Measurements from ENCODE around the gene COL4A6.

DNA sequence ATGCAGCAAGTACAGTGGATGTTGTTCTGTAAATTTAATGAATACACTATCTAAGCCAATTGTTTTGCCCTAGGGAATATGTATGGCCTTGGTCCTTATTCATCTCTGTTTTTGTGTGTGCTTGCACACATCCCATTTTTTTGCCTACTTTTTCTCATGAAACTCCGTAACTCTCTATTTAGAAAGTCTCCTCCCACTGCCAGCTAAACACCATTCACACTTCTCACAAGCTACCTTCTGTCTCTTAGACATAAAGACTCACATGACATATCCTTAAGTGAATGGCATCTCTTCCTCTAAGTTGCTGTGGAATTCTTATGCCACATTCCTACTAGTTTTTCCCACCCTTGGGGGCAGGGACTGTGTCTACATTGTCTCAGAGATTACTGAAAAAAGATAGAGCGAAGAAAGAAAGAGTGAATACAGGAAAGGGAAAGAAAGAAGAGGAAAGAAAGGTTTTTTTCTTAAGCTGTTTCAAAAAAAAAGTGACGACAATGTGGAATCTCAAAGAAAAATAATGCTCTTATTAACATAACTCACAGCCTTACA is 229.1 kb downstream of the COL4A6 start:
- TF ChIP-seq OSR1 (CRISPR knock-in tag; IDR thresholded peaks at IDR 0.05) (no peak), ZFP3 (CRISPR knock-in tag; IDR thresholded peaks at IDR 0.05) (no peak), ARNTL (CRISPR knock-in tag; IDR thresholded peaks at IDR 0.05; ENCODE audit: borderline replicate concordance, low read depth) (no peak), ZFP30 (CRISPR knock-in tag; IDR thresholded peaks at IDR 0.05) (no peak), ZC3H10 (CRISPR knock-in tag; IDR thresholded peaks at IDR 0.05) (no peak)
- TF ChIP-seq, protein P1, sequence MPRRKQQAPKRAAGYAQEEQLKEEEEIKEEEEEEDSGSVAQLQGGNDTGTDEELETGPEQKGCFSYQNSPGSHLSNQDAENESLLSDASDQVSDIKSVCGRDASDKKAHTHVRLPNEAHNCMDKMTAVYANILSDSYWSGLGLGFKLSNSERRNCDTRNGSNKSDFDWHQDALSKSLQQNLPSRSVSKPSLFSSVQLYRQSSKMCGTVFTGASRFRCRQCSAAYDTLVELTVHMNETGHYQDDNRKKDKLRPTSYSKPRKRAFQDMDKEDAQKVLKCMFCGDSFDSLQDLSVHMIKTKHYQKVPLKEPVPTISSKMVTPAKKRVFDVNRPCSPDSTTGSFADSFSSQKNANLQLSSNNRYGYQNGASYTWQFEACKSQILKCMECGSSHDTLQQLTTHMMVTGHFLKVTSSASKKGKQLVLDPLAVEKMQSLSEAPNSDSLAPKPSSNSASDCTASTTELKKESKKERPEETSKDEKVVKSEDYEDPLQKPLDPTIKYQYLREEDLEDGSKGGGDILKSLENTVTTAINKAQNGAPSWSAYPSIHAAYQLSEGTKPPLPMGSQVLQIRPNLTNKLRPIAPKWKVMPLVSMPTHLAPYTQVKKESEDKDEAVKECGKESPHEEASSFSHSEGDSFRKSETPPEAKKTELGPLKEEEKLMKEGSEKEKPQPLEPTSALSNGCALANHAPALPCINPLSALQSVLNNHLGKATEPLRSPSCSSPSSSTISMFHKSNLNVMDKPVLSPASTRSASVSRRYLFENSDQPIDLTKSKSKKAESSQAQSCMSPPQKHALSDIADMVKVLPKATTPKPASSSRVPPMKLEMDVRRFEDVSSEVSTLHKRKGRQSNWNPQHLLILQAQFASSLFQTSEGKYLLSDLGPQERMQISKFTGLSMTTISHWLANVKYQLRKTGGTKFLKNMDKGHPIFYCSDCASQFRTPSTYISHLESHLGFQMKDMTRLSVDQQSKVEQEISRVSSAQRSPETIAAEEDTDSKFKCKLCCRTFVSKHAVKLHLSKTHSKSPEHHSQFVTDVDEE (CRISPR knock-in tag; IDR thresholded peaks at IDR 0.05), result no peak
- TF ChIP-seq, protein P2, sequence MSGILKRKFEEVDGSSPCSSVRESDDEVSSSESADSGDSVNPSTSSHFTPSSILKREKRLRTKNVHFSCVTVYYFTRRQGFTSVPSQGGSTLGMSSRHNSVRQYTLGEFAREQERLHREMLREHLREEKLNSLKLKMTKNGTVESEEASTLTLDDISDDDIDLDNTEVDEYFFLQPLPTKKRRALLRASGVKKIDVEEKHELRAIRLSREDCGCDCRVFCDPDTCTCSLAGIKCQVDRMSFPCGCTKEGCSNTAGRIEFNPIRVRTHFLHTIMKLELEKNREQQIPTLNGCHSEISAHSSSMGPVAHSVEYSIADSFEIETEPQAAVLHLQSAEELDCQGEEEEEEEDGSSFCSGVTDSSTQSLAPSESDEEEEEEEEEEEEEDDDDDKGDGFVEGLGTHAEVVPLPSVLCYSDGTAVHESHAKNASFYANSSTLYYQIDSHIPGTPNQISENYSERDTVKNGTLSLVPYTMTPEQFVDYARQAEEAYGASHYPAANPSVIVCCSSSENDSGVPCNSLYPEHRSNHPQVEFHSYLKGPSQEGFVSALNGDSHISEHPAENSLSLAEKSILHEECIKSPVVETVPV (CRISPR knock-in tag; IDR thresholded peaks at IDR 0.05), result no peak
- TF ChIP-seq, protein P3, sequence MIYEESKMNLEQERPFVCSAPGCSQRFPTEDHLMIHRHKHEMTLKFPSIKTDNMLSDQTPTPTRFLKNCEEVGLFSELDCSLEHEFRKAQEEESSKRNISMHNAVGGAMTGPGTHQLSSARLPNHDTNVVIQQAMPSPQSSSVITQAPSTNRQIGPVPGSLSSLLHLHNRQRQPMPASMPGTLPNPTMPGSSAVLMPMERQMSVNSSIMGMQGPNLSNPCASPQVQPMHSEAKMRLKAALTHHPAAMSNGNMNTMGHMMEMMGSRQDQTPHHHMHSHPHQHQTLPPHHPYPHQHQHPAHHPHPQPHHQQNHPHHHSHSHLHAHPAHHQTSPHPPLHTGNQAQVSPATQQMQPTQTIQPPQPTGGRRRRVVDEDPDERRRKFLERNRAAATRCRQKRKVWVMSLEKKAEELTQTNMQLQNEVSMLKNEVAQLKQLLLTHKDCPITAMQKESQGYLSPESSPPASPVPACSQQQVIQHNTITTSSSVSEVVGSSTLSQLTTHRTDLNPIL (CRISPR knock-in tag; IDR thresholded peaks at IDR 0.05; ENCODE audit: low read depth), result no peak
